GM21619 (cell line): Measurements from ENCODE around the gene STRBP.
A peak's percentile ranks its signal among the peaks of the same experiment; 100 is the strongest.
"Not testable (repeated sequence)": the region's sequence is repeated elsewhere in the genome, so short reads cannot be mapped to it uniquely, and the experiment has no call there.

Source experiments
- ATAC-seq: cut with Tn5 transposase; IDR thresholded peaks from one replicate; pipeline ENCODE4 v1.9.1; 2021; ENCODE audit not compliant: unreplicated experiment

STRBP gene

GRCh38 chr9:123268465-123269259 lies at the start of gene STRBP:
STRBP (minus strand) TSS chr9:123268586; CDS start chr9:123184134, 84,452 bp downstream.
- ATAC-seq: peak; percentile 86

- no peak for ATAC-seq
These were observed 47.8 kb upstream of the STRBP start for GRCh38 chr9:123316053-123316718.

- ATAC-seq: no peak
These were observed 47.2 kb upstream of the STRBP start for GRCh38 chr9:123315635-123316034.

GRCh38 chr9:123314617-123315016 lies 46.2 kb upstream of the STRBP start:
- no peak for ATAC-seq

GRCh38 chr9:123312306-123312877 lies 44.0 kb upstream of the STRBP start:
- no peak for ATAC-seq

- ATAC-seq: no peak
These were observed 42.9 kb upstream of the STRBP start for GRCh38 chr9:123311250-123311752.

GRCh38 chr9:123310551-123311249 lies 42.3 kb upstream of the STRBP start:
- no peak for ATAC-seq

- no peak for ATAC-seq
These were observed 41.2 kb upstream of the STRBP start for GRCh38 chr9:123309611-123310010.

GRCh38 chr9:123305879-123306278 lies 37.5 kb upstream of the STRBP start:
- no peak for ATAC-seq

- no peak for ATAC-seq
These were observed 35.9 kb upstream of the STRBP start for GRCh38 chr9:123304340-123304691.

- ATAC-seq: no peak
These were observed 34.2 kb upstream of the STRBP start for GRCh38 chr9:123302348-123303214.

- not testable (repeated sequence) for ATAC-seq
These were observed 33.5 kb upstream of the STRBP start for GRCh38 chr9:123301936-123302335.

- ATAC-seq: no peak
These were observed 32.2 kb upstream of the STRBP start for GRCh38 chr9:123300554-123300953.

GRCh38 chr9:123299558-123300126 lies 31.3 kb upstream of the STRBP start:
- no peak for ATAC-seq

GRCh38 chr9:123296174-123296573 lies 27.8 kb upstream of the STRBP start:
- no peak for ATAC-seq

- no peak for ATAC-seq
These were observed 23.4 kb upstream of the STRBP start for GRCh38 chr9:123291736-123292135.

- ATAC-seq: no peak
These were observed 22.4 kb upstream of the STRBP start for GRCh38 chr9:123290764-123291163.

- ATAC-seq: no peak
These were observed 19.3 kb upstream of the STRBP start for GRCh38 chr9:123287639-123288038.

GRCh38 chr9:123286324-123286723 lies 17.9 kb upstream of the STRBP start:
- ATAC-seq: no peak

GRCh38 chr9:123284656-123285055 lies 16.3 kb upstream of the STRBP start:
- ATAC-seq: no peak
